Measurements from ENCODE around the gene GFPT1.

The GFPT1 gene

GRCh38 chr2:69397234-69397633 is 10.2 kb upstream of the GFPT1 start:
- no peak overlapping the region for H3K27ac ChIP-seq (ENCODE audit: extremely low read depth, low read depth, low read length)
- no peak for TF ChIP-seq ZBTB48 (tag by site-specific recombination; IDR thresholded peaks at IDR 0.05)
- no peak for TF ChIP-seq ZNF664 (tag by site-specific recombination; IDR thresholded peaks at IDR 0.05)
- no peak for TF ChIP-seq ZNF350 (tag by site-specific recombination; IDR thresholded peaks at IDR 0.05)
- TF ChIP-seq ZNF600 (tag by site-specific recombination; IDR thresholded peaks at IDR 0.05), result no peak
- no peak for TF ChIP-seq SP2 (tag by site-specific recombination; IDR thresholded peaks at IDR 0.05)
- no peak for TF ChIP-seq ZNF623 (tag by site-specific recombination; IDR thresholded peaks at IDR 0.05)
- no peak for TF ChIP-seq ZSCAN5A (tag by site-specific recombination; IDR thresholded peaks at IDR 0.05)
- TF ChIP-seq ZNF341 (tag by site-specific recombination; IDR thresholded peaks at IDR 0.05; ENCODE audit: low read depth), result no peak
- no peak for TF ChIP-seq ZNF610 (tag by site-specific recombination; IDR thresholded peaks at IDR 0.05; ENCODE audit: borderline replicate concordance)
- no peak for TF ChIP-seq REST (tag by site-specific recombination; IDR thresholded peaks at IDR 0.05)
- no peak for TF ChIP-seq PRDM4 (tag by site-specific recombination; IDR thresholded peaks at IDR 0.05)
- TF ChIP-seq ZNF768 (tag by site-specific recombination; IDR thresholded peaks at IDR 0.05), result no peak
- TF ChIP-seq ZFP3 (tag by site-specific recombination; IDR thresholded peaks at IDR 0.05; ENCODE audit: low read depth), result no peak
- TF ChIP-seq KLF1 (tag by site-specific recombination; IDR thresholded peaks at IDR 0.05), result no peak
- no peak for TF ChIP-seq ATF2 (tag by site-specific recombination; IDR thresholded peaks at IDR 0.05; ENCODE audit: low read depth)
- TF ChIP-seq ZNF560 (tag by site-specific recombination; IDR thresholded peaks at IDR 0.05; ENCODE audit: borderline replicate concordance), result no peak
- no peak for TF ChIP-seq ZNF548 (tag by site-specific recombination; IDR thresholded peaks at IDR 0.05)
- TF ChIP-seq KLF16 (tag by site-specific recombination; IDR thresholded peaks at IDR 0.05), result no peak
- no peak for TF ChIP-seq ZNF148 (tag by site-specific recombination; IDR thresholded peaks at IDR 0.05; ENCODE audit: borderline replicate concordance)
- H3K9me3 ChIP-seq (ENCODE audit: control insufficient read depth, insufficient read depth, low read depth, low read length), result no peaks in the 10 kb centered on the region
- peaks cover 22 to 43% of the 10 kb centered on the region in 2 experiments for H3K36me3 ChIP-seq (ENCODE audit: control insufficient read depth in 2 of 2, insufficient read depth in 1 of 2, low read length in 2 of 2)
- ChIA-PET POLR2A (no interaction called here), CTCF (interaction anchor here (0.6 to 1.8 kb wide), 4 partner anchors 13 to 280 kb away, joined by 3 to 4 read pairs (median 3); partner anchors contain the start of gene NFU1)
- H3K4me1 ChIP-seq (ENCODE audit: control insufficient read depth, insufficient read depth, low read length), result no peaks in the 10 kb centered on the region
- H3K4me3 ChIP-seq (ENCODE audit: low read depth, low read length), result no peak overlapping the region

Measured in HEK293 (cell line).